LNCaP clone FGC (cell line): ENCODE measurements around the gene SLAMF9.

ENCODE experiments used
- DNase-seq: peaks from one replicate; pipeline ENCODE4 v3.0.0-alpha.2; 2011; ENCODE audit warnings: low read depth
- H3K4me3 ChIP-seq: 2 replicates; pipeline ENCODE4 v1.5.1; 2011; ENCODE audit warnings: mild to moderate bottlenecking, low read depth, low read length, control low read depth
- CTCF ChIP-seq: IDR thresholded peaks from 2 replicates; pipeline ENCODE4 v1.5.1; 2012; ENCODE audit warnings: mild to moderate bottlenecking; ENCODE audit not compliant: control insufficient read depth, insufficient read depth; ENCODE audit errors: extremely low read depth

The SLAMF9 gene

GRCh38 chr1:159979257-159979656 is 25.2 kb upstream of the SLAMF9 start:
- H3K4me3 ChIP-seq: no peak overlapping the region
- DNase-seq: no peak
- TF ChIP-seq CTCF: no peak

- no peak for DNase-seq
- TF ChIP-seq CTCF: no peak
- no peak overlapping the region for H3K4me3 ChIP-seq
Observed at GRCh38 chr1:159978107-159978398, 24.0 kb upstream of the SLAMF9 start.

- TF ChIP-seq CTCF: no peak
- no peak overlapping the region for H3K4me3 ChIP-seq
Observed at GRCh38 chr1:159977364-159978106, 23.5 kb upstream of the SLAMF9 start.

GRCh38 chr1:159974350-159974965 is 20.4 kb upstream of the SLAMF9 start:
- TF ChIP-seq CTCF: no peak
- no peak overlapping the region for H3K4me3 ChIP-seq
- DNase-seq: no peak

More at GRCh38 chr1:159977364-159978106, 23.5 kb upstream of the SLAMF9 start:
- DNase-seq: no peak

- no peak for TF ChIP-seq CTCF
- DNase-seq: no peak
- H3K4me3 ChIP-seq: no peak overlapping the region
Observed at GRCh38 chr1:159973350-159973940, 19.4 kb upstream of the SLAMF9 start.

- H3K4me3 ChIP-seq: no peak overlapping the region
- no peak for TF ChIP-seq CTCF
- no peak for DNase-seq
Observed at GRCh38 chr1:159972443-159973205, 18.6 kb upstream of the SLAMF9 start.
